ENCODE data around the gene PLAC9.
"Not testable (repeated sequence)": the region's sequence is repeated elsewhere in the genome, so short reads cannot be mapped to it uniquely, and the experiment has no call there.

Gene PLAC9

DNA sequence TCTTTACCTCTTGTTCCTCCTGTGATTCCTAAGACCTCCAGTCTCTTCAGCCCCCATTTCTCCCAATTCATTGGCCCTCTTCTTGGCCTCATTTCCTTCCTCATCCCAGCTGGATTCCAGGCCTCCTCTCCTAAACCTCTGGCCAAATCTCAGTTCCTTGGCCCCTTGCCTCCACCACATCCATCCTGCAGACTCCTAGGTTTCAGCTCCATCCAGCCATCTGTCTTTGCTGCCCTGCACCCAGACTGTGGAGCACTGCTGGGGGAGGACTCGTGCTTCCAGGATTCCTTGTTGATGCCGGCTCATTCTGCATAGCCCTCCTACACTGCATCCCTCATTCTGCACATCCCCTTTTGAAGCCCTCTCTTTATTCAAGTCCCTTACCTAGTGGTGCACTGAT lies 6.7 kb downstream of the PLAC9 start:
- DNase-seq (ENCODE audit: low read depth, low spot score): no peak

DNA sequence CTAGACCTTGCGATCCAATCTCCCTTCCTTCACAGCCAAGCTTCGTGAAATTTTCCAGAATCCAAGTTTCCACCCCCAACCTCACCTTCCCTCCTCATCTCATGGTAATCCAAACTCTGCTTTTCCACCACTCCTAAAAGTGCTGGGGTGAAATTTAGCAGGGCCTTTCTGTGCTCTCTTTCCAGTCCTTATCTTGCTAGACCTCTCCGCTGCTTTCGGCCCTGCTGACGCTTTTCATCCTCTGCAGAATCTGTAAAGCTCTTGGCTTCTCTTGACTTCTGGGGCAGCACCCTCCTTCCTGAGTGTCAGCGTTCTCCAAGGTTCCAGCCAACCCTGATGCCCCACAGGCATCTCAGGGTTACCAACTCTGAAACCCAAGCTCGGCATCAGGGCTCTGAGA lies 7.7 kb downstream of the PLAC9 start:
- no peak for DNase-seq (ENCODE audit: low read depth, low spot score)

DNA sequence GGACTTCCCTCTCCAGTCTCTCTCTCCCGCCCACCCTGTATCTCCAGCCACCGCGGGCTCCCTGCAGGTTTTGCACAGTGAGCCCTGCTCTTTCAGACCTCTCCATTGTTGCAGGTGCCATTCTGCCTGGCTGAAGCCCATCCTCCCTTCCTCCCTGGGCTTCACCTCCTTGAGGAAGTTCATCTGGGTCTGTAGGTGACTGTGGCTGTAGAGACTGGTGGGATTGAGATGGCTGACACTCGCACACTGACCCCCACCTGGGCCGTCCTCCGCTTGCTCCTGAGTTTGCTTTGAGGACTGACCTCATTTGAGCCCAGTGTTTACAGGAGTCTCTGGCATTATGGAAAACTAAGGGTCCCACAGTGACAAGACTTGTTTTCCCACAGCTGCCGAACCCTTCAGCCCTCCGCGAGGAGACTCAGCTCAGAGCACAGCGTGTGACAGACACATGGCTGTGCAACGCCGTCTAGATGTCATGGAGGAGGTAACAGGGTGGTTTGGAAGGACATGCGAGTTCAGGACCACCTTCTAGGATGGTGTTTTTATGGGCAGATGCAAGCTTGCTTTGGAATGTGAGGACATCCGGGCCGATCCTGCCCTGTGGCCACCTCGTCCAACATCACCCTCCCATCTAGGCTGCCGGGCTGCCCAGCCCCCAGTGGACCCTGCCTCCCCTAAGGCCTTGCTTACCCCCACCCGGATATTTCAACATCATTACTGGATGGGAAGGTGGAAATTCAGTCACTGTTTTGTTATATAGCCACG lies 9.3 kb downstream of the PLAC9 start:
- no peak for DNase-seq (ENCODE audit: low read depth, low spot score)

DNA sequence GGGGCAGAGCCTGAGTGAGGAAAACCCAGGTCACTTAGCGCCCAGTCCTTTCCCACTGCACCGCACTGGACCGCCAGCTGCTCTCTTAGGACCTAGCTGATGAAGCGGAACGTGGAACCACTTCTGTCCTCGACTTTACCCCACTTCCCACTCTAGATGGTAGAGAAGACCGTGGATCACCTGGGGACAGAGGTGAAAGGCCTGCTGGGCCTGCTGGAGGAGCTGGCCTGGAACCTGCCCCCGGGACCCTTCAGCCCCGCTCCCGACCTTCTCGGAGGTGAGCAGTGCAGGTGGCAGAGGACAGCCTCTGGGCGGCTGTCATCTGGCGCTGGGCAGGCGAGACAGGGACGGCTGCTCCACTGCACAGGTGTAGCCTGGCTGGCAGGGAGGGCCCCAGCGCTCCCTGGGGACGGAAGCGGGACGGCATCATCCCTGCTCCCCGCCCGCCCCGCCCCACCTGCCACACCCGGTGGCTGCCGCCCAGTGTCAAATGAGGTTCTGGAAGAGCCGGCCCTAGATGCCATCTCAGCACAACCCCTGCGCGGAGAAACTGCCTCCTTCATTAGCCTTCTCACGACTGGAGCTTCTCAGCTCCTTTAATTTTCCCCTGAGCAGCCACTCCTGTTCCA lies 11.7 kb downstream of the PLAC9 start:
- DNase-seq (ENCODE audit: low read depth, low spot score): no peak

DNA sequence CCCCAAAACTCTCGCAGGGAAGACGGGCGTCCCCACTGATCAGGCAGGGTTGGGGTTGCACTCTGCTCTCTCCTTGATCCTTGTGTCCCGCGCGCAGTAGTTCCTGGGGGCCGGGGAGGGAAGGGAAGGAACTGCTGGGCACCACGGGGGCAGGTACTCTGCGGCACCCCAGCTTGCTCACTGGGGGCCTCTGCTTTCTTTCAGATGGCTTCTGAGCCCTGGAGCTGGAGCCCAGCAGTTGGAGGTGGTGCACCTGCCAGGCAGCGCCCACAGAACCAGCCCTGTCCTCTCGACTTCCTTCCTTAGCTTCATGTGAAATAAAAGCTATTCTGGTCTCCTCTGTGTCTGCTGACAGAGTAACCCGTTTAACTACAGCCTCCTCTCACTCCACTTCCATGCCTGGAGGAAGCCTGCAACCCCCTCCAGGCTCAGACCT lies 12.2 kb downstream of the PLAC9 start:
- DNase-seq (ENCODE audit: low read depth, low spot score): no peak

DNA sequence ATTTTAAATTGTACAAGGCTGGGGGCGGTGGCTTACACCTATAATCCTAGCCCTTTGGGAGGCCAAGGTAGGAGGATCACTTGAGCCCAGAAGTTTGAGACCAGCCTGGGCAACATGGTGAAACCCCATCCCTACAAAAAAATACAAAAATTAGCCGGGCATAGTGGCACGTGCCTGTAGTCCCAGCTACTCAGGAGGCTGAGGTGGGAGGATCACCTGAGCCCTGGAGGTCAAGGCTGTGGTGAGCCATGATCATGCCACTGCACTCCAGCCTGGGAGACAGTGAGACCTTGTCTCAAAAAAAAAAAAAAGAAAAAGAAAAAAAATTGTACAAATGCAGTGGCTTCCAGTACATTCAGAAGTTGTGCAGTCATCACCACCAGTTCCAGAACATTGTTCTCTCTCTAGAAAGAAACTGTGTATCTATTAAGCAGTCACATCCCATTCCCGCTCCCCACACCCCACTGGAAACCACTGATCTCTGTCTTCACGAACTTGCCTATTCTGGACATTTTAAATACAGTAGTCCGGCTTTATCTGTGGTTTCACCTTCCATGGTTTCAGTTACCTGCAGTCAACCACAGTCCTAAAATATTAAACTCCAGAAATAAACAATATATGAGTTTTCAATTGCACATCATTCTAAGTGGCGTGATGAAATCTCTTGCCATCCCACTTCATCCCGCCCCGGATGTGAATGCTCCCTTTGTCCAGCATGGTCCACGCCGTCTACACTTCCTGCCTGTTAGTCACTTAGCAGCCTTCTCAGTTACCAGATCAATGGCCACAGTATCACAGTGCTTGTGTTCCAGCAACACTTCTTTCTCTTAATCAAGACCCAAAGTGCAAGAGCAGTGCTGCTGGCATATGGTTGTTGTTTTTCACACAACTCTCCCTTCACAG lies 13.1 kb downstream of the PLAC9 start:
- not testable (repeated sequence) for DNase-seq (ENCODE audit: low read depth, low spot score)

DNA sequence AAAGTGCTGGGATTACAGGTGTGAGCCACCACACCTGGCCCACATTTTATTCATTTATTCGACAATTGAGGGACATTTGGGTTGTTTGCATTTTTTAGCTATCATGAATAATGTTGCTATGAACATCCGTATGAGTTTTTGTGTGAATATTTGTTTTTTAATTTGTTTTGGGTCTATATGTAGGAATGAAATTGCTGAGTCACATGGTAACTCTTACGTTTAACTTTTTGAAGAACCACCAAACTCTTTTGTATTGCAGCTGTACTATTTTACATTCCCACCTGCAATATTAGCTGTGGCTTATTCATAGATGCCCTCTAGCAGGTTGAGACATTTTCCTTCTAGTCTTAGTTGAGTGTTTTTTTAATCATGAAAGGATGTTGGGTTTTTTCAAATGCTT lies 14.4 kb downstream of the PLAC9 start:
- DNase-seq (ENCODE audit: low read depth, low spot score): no peak

DNA sequence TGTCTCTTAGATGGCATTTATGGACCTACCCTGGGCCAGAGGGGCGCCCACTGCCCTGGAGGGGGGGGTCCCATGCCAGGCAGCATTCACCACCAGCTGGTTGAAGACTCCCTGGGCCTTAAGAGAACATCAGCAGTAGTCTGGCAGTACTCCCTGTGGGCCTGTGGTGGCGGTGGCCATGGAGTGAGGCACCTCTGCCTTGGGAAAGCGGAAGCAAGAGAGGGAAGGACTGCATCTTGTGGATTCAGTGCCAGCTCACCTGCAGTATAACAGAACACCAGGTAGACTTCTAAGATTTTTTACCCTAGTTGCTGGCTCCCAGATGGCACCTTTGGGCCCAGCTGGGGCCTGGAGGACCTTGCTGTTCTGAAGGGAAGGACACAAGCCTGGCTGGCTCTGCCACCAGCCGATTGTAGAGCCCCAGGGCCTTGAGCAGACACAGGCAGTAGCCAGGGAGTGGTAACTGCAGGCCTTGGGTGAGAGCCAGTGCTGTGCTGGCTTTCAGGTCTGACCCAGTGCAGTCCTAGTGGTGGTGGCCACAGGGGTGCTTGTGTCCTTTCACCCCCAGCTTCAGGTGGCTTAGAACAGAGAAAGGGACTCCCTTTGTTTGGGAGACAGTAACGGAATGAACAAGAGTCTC lies 15.8 kb downstream of the PLAC9 start:
- DNase-seq (ENCODE audit: low read depth, low spot score): no peak

DNA sequence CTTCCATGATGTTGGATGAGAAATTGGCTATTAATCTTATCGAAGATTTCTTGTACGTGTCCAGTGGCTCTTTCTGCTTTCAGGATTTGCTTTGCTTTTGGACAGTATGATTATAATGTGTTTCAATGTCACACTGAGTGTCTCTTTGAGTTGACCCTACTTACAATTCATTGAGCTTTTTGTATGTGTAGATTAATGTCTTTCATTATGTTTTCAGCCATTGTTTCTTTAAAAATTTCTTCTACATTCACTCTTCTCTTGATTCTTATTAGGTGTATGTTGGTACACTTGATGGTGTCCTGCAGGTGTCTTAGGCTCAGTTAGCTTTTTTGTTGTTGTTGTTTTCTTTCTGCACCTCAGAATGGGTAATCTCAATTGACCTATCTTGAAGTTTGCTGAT lies 16.6 kb downstream of the PLAC9 start:
- DNase-seq (ENCODE audit: low read depth, low spot score): no peak

DNA sequence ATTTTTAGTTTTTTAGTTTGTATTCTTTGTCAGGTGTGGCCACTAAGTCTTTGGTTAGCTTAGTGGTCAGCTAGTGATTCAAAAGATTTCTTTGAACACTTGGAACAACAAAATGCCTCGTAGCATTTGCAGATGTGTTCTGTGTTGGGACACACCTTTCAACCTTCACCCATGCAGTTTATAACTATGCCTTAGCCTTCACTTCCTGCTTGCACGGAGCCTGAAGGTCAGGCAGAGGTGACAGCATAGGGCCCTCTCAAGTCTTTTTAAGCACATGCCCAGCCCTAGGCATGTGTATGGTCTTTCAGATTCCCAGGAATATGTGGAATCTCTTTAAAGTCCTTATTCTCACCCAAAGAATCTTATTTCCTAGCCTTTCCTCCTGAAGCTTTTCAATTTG lies 17.6 kb downstream of the PLAC9 start:
- no peak for DNase-seq (ENCODE audit: low read depth, low spot score)

DNA sequence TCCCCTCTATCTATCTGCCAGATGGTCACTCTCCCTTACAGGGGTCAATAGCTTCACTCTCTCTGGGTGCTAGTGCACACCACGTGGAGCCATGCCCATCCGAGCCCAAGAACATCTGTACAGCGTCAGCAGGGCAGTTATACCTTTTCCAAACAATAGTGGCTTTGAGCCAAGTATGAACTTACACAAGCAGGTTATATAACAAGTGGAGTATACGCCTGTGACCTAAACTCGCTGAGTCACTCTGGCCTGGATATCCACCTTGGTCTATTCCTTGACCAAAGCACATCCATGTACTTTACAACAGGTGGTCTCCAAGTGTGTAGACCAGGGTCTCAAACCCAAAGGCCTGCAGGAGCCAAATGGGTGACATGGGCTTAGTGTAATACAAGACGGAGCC lies 20.3 kb downstream of the PLAC9 start:
- no peak for DNase-seq (ENCODE audit: low read depth, low spot score)

DNA sequence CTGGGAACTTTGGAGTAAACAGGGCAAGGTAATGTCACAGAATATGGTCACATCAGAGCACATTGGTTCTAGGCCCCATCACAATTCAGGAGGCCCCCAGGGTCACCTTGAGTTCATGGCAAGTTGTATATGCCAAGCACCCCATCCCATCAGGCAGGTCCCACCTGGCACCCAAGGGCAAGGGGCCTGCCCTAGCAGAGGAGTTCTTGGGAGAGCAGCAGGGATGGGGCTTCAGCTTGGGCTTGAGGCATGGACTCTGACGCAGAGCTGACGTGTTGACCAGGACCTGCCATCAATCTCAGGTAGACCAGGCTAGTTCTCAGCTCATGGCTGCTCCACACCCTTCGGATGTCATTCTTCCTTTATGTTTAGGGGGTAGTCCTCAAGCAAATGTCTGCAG lies 20.9 kb downstream of the PLAC9 start:
- no peak for DNase-seq (ENCODE audit: low read depth, low spot score)

DNA sequence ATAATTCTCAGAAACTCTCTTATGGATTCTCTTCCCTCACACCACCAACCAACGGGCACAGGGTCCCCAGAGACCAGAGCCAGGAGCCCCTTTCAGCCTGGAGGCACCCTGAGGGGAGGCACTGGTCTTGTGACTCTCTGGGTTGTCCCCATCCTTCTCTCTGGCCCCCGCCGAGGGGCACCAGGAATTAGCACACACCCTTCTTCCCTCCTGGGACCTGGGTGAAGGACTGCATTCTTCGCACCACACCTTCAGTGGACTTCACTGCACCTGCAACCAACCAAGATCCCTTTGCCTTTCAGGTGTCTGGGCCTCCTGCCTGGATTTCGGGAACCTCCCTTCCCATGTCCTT lies 22.1 kb downstream of the PLAC9 start:
- DNase-seq (ENCODE audit: low read depth, low spot score): no peak

DNA sequence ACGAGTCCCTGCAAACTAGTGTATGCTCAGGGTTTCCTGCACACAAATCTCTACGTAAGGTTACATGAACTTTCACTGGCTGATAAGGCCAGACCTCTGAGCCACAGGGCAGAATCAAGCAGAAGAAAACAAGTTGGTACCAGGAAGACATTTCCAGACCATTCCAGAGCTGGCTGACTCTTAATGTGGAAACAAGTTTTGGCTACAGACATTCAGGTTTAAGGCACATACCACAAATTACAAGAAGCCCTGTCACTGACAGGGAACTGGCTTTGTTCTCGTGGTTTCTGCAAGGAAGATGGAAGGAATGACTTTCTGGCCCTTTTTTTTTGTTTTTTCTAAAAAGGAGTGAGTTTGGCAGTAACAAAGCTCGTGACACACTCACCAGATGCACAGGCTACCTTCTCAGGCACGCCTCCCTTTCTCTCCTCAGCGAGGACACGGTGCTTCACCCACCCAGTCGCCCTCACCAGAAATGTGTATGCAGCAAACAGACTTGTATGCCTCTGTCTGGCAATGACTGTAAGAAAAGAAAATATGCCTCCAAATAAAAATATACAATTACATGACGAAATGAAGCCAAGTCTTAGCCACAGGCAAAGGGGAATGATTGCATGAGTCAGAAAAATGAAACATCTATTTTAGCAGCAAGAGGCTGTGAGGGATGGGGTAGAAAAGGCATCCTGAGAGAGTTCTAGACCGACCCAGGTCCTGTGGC lies 22.6 kb downstream of the PLAC9 start:
- DNase-seq (ENCODE audit: low read depth, low spot score): peak; percentile 71

DNA sequence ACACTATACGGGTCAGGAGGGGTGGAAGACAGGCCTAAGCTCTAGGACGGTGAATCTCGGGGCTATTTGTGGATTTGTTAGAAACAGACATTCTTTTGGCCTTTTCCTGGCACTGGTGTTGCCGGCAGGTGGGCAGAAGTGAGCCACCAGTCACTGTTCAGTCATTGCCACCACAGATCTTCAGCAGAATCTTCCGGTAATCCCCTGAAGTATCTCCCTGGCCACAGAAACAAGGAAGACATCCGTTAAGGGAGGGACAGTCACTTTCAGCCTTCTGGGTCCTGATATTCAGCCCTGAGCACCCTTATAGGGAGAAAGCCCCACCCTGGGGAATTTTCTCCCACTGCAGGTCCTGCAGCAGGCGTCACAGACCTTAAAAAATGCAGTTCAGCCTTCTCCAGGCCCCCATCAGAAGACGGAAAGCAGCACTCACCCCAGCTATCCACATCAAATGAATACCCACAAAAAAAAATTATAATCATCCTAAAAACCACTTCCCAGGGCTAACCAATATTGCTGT lies 23.2 kb downstream of the PLAC9 start:
- no peak for DNase-seq (ENCODE audit: low read depth, low spot score)

DNA sequence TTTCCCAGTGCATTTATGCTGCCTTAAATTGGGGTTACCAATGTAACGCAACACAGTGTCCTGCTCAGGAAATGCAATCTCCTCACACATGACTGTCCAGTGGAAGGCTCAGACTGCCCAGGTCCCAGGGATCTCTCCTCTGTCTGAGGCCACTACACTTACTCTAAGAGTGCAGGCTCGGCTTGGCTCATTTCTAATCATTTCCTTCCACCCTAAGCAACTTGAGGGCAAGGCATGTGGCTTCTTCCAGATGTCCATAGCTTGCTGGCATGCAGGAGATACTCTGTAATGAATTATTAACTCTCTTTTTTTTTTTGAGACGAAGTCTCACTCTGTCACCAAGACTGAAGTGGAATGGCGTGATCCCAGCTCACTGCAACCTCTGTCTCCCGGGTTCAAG lies 23.7 kb downstream of the PLAC9 start:
- DNase-seq (ENCODE audit: low read depth, low spot score): no peak

DNA sequence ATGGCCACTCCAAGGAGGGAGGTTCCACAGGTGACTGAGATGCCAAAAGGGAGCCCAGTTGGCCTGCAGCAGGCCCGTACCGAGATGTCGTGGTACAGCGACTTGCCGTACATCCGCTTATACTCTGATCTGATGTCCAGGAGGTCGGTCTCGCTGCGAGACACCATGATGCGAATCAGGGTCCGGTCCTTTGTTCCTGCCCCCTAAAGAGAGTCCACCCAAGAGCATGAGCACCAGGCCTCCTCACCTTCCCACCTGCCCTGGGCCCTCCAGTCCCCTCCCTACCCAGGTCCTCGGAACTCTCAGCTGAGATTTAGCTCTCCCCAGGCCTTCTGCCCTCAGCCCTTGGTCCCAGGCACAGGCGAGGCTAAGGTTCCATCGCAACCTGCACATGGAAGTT lies 25.0 kb downstream of the PLAC9 start:
- DNase-seq (ENCODE audit: low read depth, low spot score): no peak

DNA sequence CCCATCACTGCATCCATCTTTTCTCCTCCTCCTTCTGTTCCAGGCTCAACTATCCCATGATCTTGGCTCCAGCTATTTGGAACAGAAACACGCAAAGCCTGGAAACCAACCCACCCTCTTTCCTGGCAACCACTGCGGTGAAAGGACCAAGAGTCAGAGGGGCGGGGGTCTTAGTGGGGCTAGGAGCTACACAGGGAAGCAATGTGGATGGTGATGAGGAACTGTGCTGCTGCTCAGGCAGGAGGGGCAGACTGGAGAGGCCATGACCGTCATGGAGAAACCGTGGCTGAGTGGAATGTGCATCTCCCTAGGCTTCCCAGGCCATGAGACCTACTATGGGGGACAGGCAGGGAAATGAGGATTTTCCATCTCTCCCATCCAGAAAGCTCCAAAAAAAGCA lies 25.6 kb downstream of the PLAC9 start:
- DNase-seq (ENCODE audit: low read depth, low spot score): no peak

DNA sequence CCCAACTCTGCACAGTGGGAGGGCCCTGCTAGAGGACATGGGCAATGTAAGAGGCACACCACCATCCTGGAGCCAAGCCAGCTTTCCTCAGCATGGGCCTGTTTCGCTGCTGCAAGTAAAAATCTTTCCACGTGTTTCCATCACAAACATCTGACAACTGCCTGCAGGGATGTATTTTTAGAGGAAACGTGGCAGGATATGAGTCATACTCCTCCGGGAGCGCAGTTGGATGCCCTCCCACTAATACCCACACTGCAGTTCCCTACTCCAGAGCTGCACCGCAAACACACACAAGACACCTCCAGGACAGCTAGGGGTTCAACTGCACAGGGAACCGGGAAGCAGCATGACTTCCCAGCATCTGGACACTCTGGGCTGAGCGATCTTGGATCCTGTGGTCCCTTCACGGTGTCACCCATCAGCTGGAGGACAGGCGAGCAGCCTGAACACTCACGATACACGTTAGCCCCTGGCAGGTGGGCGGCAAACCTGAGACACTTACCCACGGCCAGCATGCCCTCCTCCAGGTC lies 26.1 kb downstream of the PLAC9 start:
- peak; percentile 97 for DNase-seq (ENCODE audit: low read depth, low spot score)

DNA sequence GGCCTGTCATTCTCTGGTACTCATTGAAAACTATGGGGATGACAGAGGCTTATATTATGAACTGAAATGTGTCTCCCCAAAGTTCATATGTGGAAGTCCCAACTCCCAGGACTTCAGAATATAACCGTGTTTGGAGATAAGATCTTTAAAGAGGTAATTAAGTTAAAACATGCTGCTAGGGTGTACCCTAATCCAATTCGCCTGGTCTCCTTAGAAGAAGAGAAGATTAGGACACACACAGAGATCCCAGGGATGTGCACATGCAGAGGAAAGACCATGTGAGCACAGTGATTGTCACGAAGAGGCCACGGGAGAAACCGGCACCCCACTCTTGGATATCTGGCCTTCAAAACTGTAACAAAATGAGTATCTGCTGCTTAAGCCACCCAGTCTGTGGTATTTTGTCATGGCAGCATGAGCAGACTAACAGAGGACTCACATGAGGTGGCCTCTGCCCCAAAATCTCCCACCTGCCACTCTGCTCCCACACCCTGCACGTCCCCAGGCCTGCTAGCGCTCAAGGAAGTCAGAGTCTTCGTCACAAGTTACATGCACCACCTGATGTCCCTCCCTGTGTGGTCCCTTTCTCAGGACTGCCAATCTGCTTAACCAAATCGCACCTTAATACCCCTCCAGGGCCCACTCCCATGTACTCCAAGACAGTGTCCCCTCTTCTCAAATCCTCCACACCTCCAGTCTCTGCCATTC lies 26.8 kb downstream of the PLAC9 start:
- DNase-seq (ENCODE audit: low read depth, low spot score): no peak
